Fibroblast of skin of back (primary cell): ENCODE measurements around the gene CLDN4.
"Not testable (repeated sequence)": the region's sequence is repeated elsewhere in the genome, so short reads cannot be mapped to it uniquely, and the experiment has no call there.

Experiments
- DNase-seq: peaks from one replicate; pipeline ENCODE4 v3.0.0-alpha.2; 2013

CLDN4 gene

DNA sequence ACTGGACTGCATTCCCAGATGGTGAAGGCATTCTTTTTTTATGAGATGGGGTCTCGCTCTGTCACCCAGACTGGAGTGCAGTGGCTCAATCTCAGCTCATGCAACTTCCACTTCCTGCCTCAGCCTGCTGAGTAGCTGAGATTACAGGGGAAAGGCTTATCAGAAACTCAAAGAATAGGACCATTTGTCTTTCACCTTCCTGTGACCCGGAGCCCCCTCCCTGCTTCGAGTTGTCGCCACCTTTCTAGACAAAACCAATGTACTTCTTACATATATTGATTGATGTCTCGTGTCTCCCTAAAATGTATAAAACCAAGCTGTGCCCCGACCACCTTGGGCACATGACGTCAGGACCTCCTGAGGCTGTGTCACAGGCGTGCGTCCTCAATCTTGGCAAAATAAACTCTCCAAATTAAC is 13.3 kb downstream of the CLDN4 start:
- no peak for DNase-seq

DNA sequence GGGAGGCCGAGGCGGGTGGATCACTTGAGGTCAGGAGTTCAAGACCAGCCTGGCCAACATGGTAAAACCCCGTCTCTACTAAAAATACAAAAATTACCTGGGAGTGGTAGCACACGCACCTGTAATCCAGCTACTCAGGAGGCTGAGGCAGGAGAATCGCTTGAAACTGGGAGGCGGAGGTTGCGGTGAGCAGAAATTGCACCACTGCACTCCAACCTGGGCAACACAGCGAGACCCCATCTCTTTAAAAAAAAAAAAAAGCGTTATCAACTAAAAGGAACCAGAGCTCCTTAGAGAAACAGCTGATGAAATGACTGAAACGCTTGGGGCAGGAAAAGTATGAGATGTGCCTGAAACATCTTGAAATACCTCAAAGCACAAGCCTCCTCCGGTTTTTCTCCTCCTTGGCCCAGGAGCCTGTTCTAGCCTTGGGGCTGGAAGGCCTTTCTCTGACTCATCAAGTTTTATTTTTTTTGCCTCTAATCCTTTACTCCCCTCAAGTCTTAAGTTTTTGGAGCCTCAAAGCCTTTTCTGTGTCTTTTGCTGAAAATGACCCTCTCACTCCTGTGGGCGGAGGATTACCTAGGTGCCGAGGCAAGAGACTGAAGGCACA is 14.2 kb downstream of the CLDN4 start:
- peak; percentile 74 for DNase-seq

DNA sequence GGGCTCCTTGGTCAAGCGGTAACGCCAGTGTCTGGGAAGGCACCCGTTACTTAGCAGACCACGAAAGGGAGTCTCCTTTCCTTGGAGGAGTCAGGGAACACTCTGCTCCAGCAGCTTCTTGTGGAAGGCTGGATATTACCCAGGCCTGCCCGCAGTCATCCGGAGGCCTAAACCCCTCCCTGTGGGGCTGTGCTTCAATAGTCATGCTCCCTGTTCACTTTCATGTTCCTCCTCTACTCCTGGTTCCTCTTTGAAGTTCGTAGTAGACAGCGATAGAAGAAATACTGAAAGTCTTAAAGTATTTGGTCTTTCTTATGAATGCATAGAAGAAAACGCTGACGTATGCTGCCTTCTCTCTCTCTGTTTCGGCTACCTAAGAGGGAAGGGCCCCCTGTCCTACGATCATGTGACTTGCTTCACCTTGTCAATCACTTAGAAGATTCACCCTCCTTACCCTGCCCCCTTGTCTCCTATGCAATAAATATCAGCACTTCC is 15.0 kb downstream of the CLDN4 start:
- not testable (repeated sequence) for DNase-seq

DNA sequence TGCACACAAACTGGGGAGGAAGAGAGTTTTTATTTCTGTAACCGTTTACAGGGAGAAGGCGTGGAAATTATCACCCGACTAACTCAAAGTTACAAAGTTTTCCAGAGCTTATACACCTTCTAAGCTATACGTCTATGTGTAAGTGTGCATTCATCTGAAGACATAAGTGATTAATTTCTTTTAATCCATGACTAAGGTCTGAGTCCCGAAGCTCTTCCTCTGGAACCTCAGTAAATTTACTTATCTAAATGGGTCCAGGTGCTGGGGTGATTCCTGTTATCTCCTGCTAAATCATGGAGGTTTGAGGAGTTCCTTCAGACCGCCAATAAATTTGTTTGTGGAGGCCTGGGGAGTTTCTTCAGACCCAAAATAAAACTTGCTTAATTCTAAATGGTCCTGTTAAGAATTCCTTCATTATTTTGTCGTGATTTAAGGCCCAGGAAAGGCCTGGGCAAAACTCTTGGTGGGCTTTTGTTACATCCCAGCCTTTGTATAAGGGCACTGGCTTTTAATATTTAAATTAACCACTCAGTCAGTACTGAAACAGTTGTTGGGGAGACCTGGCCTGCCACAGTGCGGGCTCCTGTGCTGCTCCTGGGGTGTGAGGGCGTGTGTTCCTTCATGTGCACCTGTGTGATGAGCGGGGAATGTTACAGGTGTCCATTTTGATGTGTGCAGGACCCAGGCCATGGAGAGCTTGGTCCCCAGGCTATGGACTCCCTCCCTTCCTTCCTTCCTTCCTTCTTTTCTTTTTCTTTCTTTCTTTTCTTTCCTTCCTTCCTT is 17.3 kb downstream of the CLDN4 start:
- no peak for DNase-seq

DNA sequence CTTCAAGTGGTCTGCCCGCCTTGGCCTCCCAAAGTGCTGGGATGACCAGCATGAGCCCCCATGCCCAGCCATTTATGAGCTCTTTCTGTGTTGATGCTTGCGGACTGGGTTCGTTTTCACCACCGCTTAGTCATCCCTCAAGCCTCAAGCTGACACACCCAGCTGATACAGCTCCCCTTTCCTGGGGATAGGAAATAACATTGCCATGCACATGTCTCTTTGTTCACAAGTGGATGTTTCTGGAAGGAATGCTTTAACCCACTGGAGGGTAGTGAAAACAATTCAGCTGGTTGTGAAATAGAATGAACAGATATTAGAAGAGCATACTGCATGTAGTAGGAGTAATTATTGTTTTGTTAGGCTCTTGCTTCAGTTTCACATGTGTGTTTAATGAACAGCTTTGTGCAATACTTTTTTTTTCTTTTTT is 20.0 kb downstream of the CLDN4 start:
- DNase-seq: peak; percentile 100

DNA sequence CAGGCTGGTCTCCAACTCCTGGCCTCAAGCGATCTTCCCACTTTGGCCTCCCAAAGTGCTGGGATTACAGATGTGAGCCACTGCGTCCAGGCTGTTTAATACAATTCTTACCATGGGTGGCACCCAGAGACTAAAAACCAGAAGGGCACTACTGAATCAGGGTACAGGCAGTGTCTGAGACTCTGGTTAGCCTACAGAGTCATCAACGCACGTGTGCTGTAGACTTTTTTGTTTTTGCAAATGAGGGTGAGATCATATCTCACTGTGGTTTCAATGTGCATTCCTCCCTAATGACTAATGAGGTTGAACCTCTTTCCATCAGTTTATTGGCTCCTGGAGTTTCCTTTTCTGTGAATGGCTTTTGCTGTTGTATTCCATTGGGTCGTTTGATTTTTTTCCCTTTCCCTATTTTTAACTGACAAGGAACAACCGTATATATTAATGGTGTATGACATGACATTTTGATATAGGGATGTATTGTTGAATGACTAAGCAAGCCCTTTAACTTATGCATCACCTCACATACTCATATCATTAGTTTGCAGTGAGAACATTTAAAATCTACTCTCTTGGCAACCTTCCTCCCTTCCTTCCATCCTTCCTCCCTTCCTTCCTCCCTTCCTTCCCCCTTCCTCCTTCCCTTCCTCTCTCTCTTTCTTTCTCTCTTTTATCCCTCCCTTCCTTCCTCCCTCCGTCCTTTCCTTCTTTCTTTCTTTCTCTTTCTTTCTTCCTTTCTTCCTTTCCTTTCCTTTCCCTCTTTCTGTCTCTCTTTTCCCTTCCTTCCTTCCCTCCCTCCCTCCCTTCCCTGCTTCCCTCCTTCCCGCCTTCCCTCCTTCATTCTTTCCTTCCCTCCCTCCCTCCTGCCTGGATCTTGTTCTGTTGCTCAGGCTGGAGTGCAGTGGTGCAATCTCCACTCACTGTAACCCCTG is 20.9 kb downstream of the CLDN4 start:
- peak; percentile 99 for DNase-seq

DNA sequence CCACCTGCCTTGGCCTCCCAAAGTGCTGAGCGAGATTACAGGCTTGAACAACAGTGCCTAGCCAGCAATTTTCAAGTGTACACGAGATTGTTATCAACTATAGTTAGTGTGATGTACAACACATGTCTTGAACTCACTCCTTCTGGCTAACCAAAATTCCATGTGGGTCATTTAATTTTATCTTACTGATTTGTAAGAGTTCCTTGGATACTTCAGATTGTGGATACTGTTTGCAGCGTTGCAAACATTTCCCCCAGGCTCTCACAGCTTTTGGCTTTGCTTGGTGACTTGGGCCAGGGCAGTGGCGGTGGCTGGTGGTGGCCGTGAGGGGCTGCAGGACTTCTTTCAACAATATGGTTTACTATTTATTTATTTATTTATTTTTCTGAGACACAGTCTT is 21.7 kb downstream of the CLDN4 start:
- no peak for DNase-seq

DNA sequence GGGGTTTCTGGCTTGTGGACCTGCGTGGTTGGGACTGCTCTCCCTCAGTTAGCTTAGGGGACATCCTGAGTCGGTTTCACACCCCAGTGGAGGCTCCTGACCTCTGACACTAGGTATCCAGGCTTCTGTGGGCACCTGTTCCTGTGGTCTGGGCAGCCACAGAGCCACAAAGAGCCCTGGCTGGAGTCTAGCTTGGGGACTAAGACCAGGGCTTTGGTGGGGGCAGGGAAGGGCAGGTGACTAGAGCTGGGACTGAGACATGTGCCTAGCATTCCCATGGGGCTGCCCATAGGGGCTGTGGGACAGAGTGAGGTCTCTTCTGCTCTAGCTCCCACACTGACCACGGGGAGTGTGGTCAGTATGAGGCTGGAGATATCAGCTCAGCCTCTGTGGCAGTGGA is 26.1 kb downstream of the CLDN4 start:
- DNase-seq: no peak

DNA sequence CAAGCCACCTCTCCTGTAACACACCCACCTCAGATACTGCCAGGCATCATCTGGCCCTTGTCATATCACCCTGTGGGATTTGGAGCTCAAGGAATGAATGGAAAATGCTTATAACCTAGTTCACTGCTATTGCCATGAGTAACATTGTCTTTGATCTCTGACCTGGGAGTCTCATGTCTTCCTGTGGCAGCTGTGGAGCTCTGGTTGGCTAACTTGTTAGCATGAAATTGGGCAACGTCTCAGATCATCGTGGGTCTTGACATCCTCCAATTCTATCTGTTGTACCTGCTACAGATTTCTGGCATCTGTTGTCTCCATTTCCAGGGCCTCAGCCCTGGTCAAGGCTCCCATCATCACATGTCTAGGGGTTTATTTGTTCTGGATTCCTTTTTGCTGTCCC is 28.0 kb downstream of the CLDN4 start:
- DNase-seq: no peak

DNA sequence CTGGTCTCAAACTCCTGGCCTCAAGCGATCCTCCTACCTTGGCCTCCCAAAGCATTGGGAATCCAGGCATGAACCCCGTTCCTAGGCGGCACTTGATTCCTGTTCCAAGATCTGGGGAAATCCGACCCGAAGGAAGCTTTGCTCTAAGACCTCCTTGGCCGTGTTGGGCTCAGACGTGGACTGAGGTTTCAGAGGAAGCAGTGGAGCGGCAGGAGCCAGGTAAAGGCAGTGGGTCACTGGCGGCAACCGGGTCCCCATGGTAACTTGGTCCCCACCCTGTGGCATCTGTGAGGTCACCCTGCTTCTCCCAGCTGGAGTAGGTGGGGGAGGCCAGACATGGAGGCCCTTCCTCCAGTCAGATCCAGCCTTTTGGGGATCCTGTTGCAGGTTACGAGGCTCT is 30.1 kb downstream of the CLDN4 start, which contains the start of gene TMEM270:
TMEM270 (plus strand) TSS at position 301 of the 400 bp plus-strand sequence; CDS start at position 337, 36 bp downstream.
- no peak for DNase-seq

DNA sequence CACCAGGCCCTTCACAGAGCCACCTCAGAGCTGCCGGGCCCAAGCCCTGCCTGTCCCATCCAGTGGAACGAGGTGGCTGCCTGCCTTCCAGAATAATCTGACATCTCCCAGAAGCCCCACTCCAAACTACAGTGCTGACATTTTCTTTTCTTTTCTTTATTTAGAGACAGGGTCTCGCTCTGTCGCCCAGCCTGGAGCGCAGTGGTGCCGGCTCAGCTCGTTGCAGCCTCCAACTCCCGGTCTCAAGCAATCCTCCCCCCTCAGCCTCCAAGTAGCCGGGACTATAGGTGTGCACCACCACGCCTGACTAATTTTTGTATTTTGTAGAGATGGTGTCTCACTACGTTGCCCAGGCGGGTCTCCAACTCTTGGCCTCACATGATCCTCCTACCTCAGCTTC is 30.5 kb downstream of the CLDN4 start:
- DNase-seq: no peak

DNA sequence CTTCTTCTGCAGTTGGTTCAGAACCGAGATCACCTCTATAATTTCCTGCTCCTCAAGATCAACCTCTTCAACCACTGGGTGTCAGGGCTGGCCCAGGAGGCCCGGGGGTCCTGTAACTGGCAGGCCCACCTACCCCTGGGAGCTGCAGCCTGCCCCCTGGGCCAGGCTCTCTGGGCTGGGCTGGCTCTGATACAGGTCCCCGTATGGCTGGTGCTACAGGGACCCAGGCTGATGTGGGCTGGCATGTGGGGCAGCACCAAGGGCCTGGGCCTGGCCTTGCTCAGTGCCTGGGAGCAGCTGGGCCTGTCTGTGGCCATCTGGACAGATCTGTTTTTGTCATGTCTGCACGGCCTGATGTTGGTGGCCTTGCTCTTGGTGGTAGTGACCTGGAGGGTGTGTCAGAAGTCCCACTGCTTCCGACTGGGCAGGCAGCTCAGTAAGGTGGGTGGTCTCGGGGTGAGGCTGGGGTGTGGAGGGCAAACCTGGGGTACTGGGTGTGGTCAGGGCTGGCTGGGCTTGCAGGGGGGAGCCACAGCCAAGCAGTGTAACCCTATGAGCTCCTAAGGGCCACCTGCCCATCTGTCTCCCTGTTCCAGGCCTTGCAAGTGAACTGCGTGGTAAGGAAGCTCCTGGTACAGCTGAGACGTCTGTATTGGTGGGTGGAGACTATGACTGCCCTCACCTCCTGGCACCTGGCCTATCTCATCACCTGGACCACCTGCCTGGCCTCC is 34.4 kb downstream of the CLDN4 start:
- DNase-seq: no peak

DNA sequence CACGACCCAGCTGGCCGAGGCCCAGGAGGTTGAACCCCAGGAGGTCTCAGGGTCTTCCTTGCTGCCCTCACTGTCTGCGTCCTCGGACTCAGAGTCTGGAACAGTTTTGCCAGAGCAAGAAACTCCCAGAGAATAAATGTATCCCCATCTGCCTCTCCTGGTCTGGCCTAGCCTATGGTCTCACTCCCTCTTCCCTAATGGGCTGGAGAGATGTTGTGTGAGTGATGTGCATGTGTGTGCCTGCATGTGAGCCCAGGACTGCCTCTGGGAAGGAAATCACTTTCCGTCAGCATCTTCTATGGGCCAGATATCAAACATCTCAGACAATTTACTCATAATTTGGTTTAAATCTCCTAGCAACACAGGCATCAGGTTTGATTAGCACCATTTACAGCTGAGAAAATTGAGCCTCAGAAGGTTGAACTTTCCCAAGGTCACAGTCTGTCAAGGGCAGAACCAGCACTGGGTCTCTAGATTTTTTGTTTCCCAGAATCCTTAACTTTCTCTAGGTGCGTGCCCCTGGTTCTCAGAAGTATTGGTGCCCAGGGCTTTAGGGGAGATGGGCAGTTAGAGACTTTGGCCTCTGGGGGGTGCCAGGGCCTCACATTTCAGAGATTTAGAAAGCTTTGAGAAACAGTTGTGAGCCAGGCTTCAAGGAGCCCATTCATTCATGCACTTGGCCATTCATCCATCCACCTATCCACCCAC is 35.1 kb downstream of the CLDN4 start:
- peak; percentile 64 for DNase-seq

DNA sequence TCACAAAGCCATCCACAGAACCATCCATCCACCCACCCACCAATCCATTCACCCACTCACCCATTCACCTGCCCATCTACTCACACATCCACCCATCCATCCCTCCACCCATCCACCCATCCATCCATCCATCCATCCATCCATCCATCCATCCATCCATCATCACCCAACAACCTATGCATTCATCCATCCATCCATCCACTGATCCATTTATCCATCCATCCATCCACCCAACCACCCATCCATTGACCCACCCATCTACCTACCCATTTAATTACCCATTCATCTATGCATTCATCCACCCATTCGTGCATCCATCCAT is 35.6 kb downstream of the CLDN4 start:
- no peak for DNase-seq

DNA sequence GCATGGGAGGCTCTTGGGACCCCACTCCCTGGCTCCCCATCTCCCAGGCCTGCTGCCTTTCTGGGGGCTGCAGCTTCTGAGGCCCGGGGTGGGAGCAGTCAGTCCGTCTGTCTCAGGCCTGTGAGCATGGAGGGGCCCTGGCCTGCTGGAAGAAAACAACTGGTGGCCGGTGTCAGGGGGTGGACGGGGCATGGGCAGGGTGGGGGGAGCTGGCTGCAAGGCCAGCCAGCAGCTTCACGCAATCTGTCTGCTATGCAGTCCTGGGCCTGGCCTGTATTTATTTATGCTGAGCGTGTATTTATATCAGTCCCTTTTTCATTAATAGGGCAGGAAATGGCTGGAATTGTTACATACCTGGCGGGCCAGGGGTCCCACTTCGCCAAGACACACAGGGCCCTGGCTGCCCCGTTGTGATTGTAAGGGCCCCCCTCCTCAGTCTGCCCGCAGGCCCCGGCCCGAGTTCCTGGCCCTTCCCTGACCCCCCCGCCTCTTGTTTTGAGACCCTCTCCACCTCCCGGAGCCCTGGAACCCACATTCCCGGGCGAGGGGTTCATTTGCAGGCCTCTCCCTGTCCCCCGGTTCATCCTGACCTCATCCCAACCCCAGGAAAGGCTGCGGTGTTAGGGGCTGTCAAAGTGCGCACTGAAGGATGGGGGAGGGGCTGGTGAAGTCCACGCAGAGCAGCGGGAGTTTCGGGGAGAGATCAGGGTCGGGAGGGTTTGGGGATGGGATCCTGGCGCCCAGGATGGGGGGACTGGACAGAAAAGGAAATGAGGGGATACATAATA is 38.4 kb downstream of the CLDN4 start:
- peak; percentile 36 for DNase-seq

DNA sequence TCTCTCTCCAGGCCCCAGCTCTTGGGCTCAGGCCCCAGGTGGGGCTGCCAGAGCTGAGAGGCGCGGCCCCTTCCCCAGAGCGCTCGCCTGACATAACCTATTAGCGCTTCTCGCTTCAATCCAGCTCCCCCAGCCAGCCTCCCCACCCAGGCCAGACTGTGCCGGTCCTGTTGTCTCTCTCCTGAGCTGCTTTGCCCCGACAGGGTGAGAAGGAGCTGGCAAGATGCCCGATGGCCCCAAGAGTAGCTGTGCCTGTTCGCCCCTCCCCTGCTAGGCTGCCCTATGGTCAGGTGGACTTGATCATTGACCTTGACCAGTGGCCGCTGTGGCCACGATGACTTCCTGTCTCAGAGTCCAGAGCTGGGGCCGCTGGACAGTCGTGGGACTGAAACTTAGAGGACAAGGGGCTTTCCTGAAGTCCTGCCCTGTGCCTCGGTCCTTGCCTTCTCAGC is 39.3 kb downstream of the CLDN4 start:
- DNase-seq: no peak

DNA sequence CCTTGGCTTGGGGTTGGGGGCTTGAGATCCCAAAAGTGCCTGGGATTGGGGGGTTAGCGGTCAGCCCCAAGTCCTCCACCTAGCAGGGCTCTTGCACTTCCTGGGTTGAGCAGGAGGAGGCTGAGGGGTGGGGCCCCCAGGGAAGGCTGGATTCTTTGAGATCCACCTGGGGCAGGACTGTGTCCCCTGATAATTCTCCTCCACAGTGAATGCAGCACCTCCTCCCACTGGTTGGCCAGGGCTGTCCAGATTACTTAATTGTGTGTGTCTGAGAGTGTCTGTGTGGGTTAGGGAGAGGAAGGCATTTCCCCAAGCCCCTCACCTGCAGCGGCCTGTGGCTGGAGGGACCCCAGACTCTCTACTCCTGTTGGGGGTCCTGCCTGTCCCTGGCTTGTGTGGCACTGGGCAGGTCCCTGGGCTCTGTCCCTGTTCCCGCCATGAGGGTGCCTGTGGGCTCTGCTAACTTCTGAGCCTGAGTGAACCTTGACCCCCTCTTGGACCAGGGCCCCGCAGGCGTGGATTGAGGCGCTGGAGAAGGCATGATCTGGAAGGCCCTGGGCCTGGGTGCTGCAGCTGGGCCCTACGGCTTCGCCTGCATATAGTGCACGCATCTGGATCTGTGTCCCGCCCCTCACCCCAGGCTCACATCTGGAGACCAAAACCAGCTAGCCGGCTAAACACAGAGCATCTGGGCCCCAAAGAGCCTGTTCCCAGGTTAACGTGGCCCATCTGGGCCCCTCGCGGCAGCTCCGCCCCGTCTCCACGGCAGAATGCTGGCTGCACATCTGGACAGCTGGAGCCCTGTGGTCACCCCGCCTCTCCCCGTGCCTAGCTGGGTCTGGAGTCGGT is 40.6 kb downstream of the CLDN4 start:
- no peak for DNase-seq

DNA sequence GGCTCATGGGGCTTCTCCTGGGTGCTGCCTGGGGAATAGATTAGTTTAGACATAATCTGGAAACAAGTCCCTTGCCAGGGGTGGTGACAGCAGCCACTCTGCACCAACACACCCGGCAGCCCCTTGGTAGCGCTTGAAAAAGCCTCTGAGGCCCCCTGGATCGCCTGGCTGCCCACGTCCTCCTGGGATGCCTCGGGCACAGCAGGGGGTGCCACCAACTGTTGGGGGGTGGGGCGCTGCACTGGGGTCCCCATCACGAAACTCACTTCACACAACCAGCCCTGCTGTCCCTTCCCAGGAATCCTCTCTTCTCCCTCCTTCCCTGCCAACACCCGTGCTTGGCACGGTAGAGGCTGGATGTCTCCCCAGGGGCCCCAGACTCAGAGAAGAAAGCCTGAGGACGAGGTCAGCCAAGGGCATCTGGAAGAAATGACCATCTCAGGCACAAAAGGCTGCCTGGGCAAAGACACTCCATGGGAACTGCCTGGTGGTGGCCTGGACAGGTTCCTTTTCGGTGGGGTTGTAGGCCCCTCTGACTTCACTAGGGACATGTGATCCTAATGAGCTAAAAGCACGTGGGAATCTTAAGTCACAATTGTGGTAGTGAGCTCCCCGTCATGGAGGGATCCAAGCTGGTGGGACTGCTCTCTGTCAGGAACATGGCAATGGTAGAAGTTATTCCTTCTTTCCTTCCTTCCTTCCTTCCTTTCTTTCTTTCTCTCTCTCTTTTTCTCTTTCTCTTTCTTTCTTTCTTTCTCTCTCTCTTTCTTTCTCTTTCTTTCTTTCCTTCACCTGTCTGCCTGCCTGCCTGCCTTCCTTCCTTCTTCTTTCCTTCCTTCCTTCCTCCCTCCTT is 41.5 kb downstream of the CLDN4 start:
- no peak for DNase-seq

DNA sequence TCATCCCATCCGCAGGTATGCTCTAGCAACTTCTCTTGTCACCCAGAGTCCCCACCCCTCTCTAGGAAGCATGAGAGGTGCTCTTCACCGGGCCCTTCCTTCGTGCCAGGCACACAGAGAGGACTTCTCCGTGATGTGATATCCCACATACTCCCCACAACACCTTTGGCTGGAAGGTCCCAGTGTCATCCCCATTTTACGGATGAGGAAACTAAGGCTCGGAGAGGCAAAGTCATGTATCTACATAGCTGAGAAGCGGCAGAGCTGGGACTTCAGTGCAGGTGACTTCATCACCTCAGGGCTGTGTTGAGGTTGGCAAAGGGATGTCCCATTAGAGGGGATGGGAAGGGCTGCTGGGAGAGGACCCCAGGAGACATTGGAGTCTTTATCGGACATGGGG is 45.6 kb downstream of the CLDN4 start:
- DNase-seq: no peak
